Endothelial cell of umbilical vein (primary cell): ENCODE results near the gene OCA2. TPM values are rescaled to one million over a fixed set of nuclear protein-coding genes. Genes with fewer than 3 reads are reported as not detected.

Source experiments
- BruUV-seq: library from RNA; stranded (reverse); fragments of 400-500 nt; replicated peaks from 2 replicates; lab custom pipeline; 2021; lab: Mats Ljungman, UMichigan
- CTCF ChIA-PET: fragments of 300-600, 350-600 bp; sonication (Branson Sonifier 250); formaldehyde crosslinking; loops from one replicate; lab custom pipeline; 2021; ENCODE audit warnings: antibody characterized with exemption, inconsistent platforms; lab: Charles Lee
- POLR2A ChIA-PET: fragments of 300-600, 350-600 bp; sonication (Branson Sonifier 250); formaldehyde crosslinking; loops from one replicate; lab custom pipeline; 2021; ENCODE audit warnings: antibody characterized with exemption, inconsistent platforms; lab: Charles Lee
- DNase-seq: peaks from one replicate; pipeline ENCODE4 v3.0.0-alpha.2; 2011; ENCODE audit warnings: low read depth, low spot score
- FAIRE-seq: peaks from 2 replicates; lab custom pipeline; 2011; peaks lifted over from hg19 to GRCh38; lab: Jason Lieb, UNC
- H2AFZ ChIP-seq: 2 replicates; pipeline ENCODE4 v1.6.0; 2012; ENCODE audit warnings: low read depth, low read length, control low read depth, inconsistent platforms
- H3K27ac ChIP-seq: 2 replicates; pipeline ENCODE4 v1.5.1; 2011; ENCODE audit warnings: low read depth, mild to moderate bottlenecking, control low read depth, low read length, moderate library complexity; ENCODE audit not compliant: insufficient read depth
- H3K27me3 ChIP-seq, 2 experiments: 2 replicates each; pipeline versions ENCODE4 v1.6.0 to v1.6.1; 2011; ENCODE audit warnings: low read length in 2 of 2, mixed read lengths in 1 of 2; ENCODE audit not compliant: control insufficient read depth in 2 of 2, insufficient read depth in 2 of 2
- H3K36me3 ChIP-seq, 2 experiments: 2 replicates in 1 of 2; 3 replicates in 1 of 2; pipeline ENCODE4 v1.5.1; 2011; ENCODE audit warnings: low read length in 2 of 2, mild to moderate bottlenecking in 1 of 2, moderate library complexity in 1 of 2; ENCODE audit not compliant: control insufficient read depth in 2 of 2, insufficient read depth in 2 of 2; ENCODE audit errors: extremely low read depth in 1 of 2
- H3K4me1 ChIP-seq: 3 replicates; pipeline ENCODE4 v1.5.1; 2011; ENCODE audit warnings: mild to moderate bottlenecking, low read length; ENCODE audit not compliant: control insufficient read depth, insufficient read depth; ENCODE audit errors: extremely low read depth
- H3K4me2 ChIP-seq: 2 replicates; pipeline ENCODE4 v1.6.1; 2011; ENCODE audit warnings: low read length, control low read depth, mixed read lengths; ENCODE audit not compliant: insufficient read depth
- H3K4me3 ChIP-seq, 3 experiments: fragments of 200-600 bp in 1 of 3; sonication (generic), shearing (Covaris generic) in 1 of 3; replicated peaks in 1 of 3; 2 replicates each; pipeline ENCODE4 v1.5.1; 2011 to 2016; ENCODE audit warnings: control low read depth in 3 of 3, low read length in 3 of 3, mild to moderate bottlenecking in 2 of 3, inconsistent platforms in 1 of 3, low read depth in 1 of 3, moderate library complexity in 1 of 3; ENCODE audit not compliant: insufficient read depth in 1 of 3
- H3K79me2 ChIP-seq: 2 replicates; pipeline ENCODE4 v1.6.0; 2012; ENCODE audit warnings: low read length, inconsistent platforms; ENCODE audit not compliant: control insufficient read depth, insufficient read depth
- H3K9ac ChIP-seq: replicated peaks from 2 replicates; pipeline ENCODE3; 2011; ENCODE audit warnings: low read length, control low read depth; ENCODE audit not compliant: insufficient read depth; ENCODE audit errors: extremely low read depth
- H3K9me1 ChIP-seq: replicated peaks from 3 replicates; pipeline ENCODE4 v1.6.0; 2011; ENCODE audit warnings: mild to moderate bottlenecking, low read length; ENCODE audit not compliant: control insufficient read depth, insufficient read depth; ENCODE audit errors: extremely low read depth
- H3K9me3 ChIP-seq: replicated peaks from 2 replicates; pipeline ENCODE4 v1.5.1; 2012; ENCODE audit warnings: low read length, inconsistent platforms; ENCODE audit not compliant: control insufficient read depth, insufficient read depth
- H4K20me1 ChIP-seq: replicated peaks from 2 replicates; pipeline ENCODE3; 2011; ENCODE audit warnings: mild to moderate bottlenecking, low read length; ENCODE audit not compliant: control insufficient read depth, insufficient read depth; ENCODE audit errors: extremely low read depth
- CTCF ChIP-seq, 2 donors: IDR thresholded peaks; 1 replicate in 1 of 2; 2 replicates in 1 of 2; pipeline ENCODE4 v1.5.1; 2011; ENCODE audit warnings: low read length in 2 of 2, mild to moderate bottlenecking in 2 of 2, moderate library complexity in 2 of 2, control low read depth in 1 of 2, inconsistent platforms in 1 of 2, low read depth in 1 of 2; ENCODE audit not compliant: insufficient read depth in 1 of 2; ENCODE audit errors: extremely low read depth in 1 of 2
- EZH2 ChIP-seq: IDR thresholded peaks from 2 replicates; pipeline ENCODE4 v1.6.1; 2012; ENCODE audit warnings: borderline replicate concordance, low read depth, mild to moderate bottlenecking, moderate library complexity, low read length, inconsistent platforms; ENCODE audit not compliant: severe bottlenecking
- FOS ChIP-seq: IDR thresholded peaks from 2 replicates; pipeline ENCODE4 v1.6.1; 2011; ENCODE audit warnings: mild to moderate bottlenecking, low read length, moderate library complexity, borderline replicate concordance; ENCODE audit not compliant: insufficient read depth
- GATA2 ChIP-seq: IDR thresholded peaks from 2 replicates; pipeline ENCODE4 v1.7.0; 2011; ENCODE audit warnings: low read depth, mild to moderate bottlenecking, moderate library complexity, mixed read lengths, low read length; ENCODE audit not compliant: insufficient read length, insufficient read depth
- JUN ChIP-seq: IDR thresholded peaks from 2 replicates; pipeline ENCODE4 v1.6.1; 2011; ENCODE audit warnings: borderline replicate concordance, low read depth; ENCODE audit not compliant: insufficient read length, insufficient read depth
- MAX ChIP-seq: IDR thresholded peaks from 2 replicates; pipeline ENCODE4 v1.6.1; 2011; ENCODE audit not compliant: insufficient read depth, insufficient read length
- MYC ChIP-seq: IDR thresholded peaks from one replicate; pipeline ENCODE4 v1.6.1; 2011; ENCODE audit warnings: mild to moderate bottlenecking, low read depth, low read length
- POLR2A ChIP-seq: IDR thresholded peaks from 2 replicates; pipeline ENCODE4 v1.6.1; 2012; ENCODE audit warnings: low read depth, mild to moderate bottlenecking, control low read depth, low read length
- POLR2AphosphoS5 ChIP-seq: IDR thresholded peaks from 2 replicates; pipeline ENCODE4 v1.6.1; 2012; ENCODE audit warnings: low read depth, mild to moderate bottlenecking, control low read depth, low read length, moderate library complexity; ENCODE audit not compliant: insufficient read depth
- dilution Hi-C: fragments of 300-500 bp; cut with MboI; formaldehyde crosslinking; loops from one replicate; pipeline ENCODE4 v1.15.0; 2019; ENCODE audit warnings: low sequenced_read_pairs; ENCODE audit not compliant: extremely low pct_ligation_motif_present
- intact Hi-C: fragments of 100-400 bp; cut with micrococcal nuclease; formaldehyde crosslinking; loops from one replicate; pipeline ENCODE4 v1.10.0; 2022
- polyA plus RNA-seq, 4 experiments: library from polyadenylated mRNA; depleted of rRNA in 3 of 4; stranded (reverse) in 3 of 4; unstranded in 1 of 4; fragments of >200 nt; gene quantifications; 2 replicates each; pipeline versions ENCODE4 v1.2.1 to v1.2.3, GENCODE V29; 2011 to 2012; ENCODE audit warnings: missing spikeins in 1 of 4
- total RNA-seq: library from RNA; stranded (reverse); gene quantifications from 2 replicates; pipeline ENCODE4 v1.2.3, GENCODE V29; 2021

The OCA2 gene
- total and polyA plus RNA-seq, 2 donors (not counting 3 experiments of a cell fraction or from before 2014, with no cell fraction given), result not detected

GRCh38 chr15:28111543-28111942, 12.4 kb upstream of the OCA2 start:
- Histone ChIP-seq H3K4me1 (peaks cover 6% of the 10 kb centered on the region), H3K27ac (no peak overlapping the region), H4K20me1 (no peaks in the 10 kb centered on the region), H2AFZ (no peak overlapping the region), H3K4me3 (no peak overlapping the region), H3K36me3 (peaks cover 9 to 44% of the 10 kb centered on the region in 2 experiments), H3K27me3 (no peaks in the 10 kb centered on the region), H3K9ac (no peak overlapping the region), H3K9me1 (no peaks in the 10 kb centered on the region), H3K9me3 (no peaks in the 10 kb centered on the region), H3K4me2 (no peak overlapping the region), H3K79me2 (no peaks in the 10 kb centered on the region)
- FAIRE-seq (no peak), DNase-seq (no peak)
- no peak for TF ChIP-seq EZH2
- TF ChIP-seq CTCF (IDR thresholded peaks at IDR 0.05; ENCODE audit: extremely low read depth in 1 of 2, insufficient read depth in 1 of 2, low read depth in 1 of 2, low read length in 2 of 2), result no peak
- TF ChIP-seq GATA2, result no peak
- no peak for TF ChIP-seq POLR2A
- no peak for TF ChIP-seq JUN
- TF ChIP-seq FOS, result no peak
- TF ChIP-seq POLR2AphosphoS5, result no peak
- TF ChIP-seq MYC, result no peak
- TF ChIP-seq MAX, result no peak
- dilution Hi-C loops (no loop called here), intact Hi-C loops (no loop called here)
- ChIA-PET CTCF (interaction anchor here (0.9 kb wide), 1 partner anchor 15 kb away, joined by 3 read pairs; no protein-coding TSS in a partner anchor), POLR2A (no interaction called here)
- TSS peak; percentile 64 for BruUV-seq
